ENCODE data around the gene KRTAP9-3.
"Not testable (repeated sequence)": the region's sequence is repeated elsewhere in the genome, so short reads cannot be mapped to it uniquely, and the experiment has no call there.

The KRTAP9-3 gene

DNA sequence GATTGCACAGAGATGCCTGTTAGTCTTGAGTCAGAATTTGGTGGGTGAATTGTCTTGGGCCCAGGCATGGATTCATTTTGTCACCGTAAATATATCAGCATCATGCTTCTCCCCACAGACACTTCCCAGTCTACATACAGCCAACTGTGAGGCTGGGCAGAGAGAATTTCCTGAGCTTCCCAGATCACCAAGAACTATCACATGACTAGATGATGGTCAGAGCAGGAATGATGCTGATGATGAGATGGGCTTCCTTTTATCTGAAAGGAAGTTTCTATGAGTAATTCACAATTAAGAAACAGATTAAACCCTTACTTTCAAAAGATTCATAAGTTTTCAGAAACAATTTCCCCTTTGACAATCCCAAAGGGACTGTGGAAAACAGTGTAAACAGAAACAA, 22.6 kb downstream of the KRTAP9-3 start:
- no peak for DNase-seq

- DNase-seq: not testable (repeated sequence)
Measured at GRCh38 chr17:41255381-41256290, 23.4 kb downstream of the KRTAP9-3 start, which contains the start of gene KRTAP9-9. KRTAP9-9 (plus strand) TSS chr17:41255384.

GRCh38 chr17:41256291-41256685, 24.0 kb downstream of the KRTAP9-3 start:
- no peak for DNase-seq

GRCh38 chr17:41258406-41258805, 26.2 kb downstream of the KRTAP9-3 start:
- DNase-seq: no peak

GRCh38 chr17:41263212-41263611, 31.0 kb downstream of the KRTAP9-3 start:
- no peak for DNase-seq

DNA sequence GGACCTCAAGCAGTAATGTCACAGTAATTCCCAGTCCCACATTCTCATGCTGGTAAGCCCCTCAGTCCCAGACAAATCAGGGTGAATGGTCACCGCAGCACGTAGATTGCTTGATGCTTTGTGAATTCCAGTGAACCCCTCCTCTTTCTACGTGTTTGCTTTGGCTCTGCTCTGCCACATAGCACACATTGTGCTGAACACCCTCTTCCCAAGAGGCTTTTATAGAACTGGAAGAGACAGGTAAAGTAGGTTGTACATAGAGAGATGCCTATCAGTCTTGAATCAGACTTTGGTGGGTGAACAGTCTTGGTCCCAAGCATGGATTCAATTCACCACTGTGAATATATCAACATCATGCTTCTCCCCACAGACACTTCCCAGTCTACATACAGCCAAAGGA, 32.4 kb downstream of the KRTAP9-3 start:
- no peak for DNase-seq

GRCh38 chr17:41265078-41265477, 32.8 kb downstream of the KRTAP9-3 start, which contains the start of gene KRTAP9-6:
KRTAP9-6 (plus strand) TSS chr17:41265378; CDS start chr17:41265378, 0 bp downstream.
- no peak for DNase-seq

GRCh38 chr17:41267711-41268110, 35.5 kb downstream of the KRTAP9-3 start:
- no peak for DNase-seq

GRCh38 chr17:41271323-41271722, 39.1 kb downstream of the KRTAP9-3 start:
- DNase-seq: not testable (repeated sequence)

GRCh38 chr17:41271858-41272257, 39.6 kb downstream of the KRTAP9-3 start:
- no peak for DNase-seq

- not testable (repeated sequence) for DNase-seq
Measured at GRCh38 chr17:41275648-41276190, 43.5 kb downstream of the KRTAP9-3 start, which contains the start of gene KRTAP9-7. KRTAP9-7 (plus strand) TSS chr17:41275698; CDS start chr17:41275698, 0 bp downstream.

DNA sequence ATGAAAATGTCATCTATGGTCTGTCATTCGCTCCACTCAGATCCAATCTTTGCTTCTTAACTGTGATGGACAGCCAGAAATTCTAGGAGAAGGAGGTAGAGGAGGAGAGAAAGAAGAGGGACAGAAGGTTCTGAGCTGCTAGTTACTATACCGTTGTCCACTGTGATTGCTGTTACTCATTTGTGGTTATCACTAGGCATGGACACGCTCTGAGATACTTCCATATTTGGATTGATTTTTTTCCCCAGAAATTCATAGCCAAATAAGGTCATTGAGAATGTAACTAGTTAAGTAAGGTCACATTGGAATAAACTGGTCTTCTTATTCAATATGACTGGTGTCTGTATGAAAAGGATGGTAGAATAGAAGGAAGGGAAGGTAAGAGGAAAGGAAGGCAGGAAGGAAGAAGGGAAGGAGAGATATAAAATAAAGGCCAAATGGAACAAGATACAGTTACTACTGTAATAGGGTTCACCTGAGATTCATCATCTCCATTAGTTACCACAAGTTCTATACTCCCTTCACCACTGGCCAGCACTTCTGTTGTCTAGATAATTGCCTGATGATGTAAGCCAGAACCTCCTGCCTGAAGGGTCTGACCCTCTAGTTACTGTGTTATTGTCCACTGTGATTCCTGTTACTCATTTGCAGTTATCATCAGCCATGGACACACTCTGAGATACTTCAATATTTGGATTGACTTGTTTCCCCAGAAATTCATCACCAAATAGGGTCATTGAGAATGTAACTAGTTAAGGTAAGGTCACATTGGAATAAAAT, 46.1 kb downstream of the KRTAP9-3 start:
- no peak for DNase-seq

All from activated CD4-positive, alpha-beta T cell treated with anti-CD3 and anti-CD28 coated beads, Interleukin-2, amount 50 U/mL, for 1 hour (primary cell).